Neural progenitor cell (in vitro differentiated cells): ENCODE data around the gene CFAP299. TPM values are rescaled to one million over a fixed set of nuclear protein-coding genes. Genes with fewer than 3 reads are reported as not detected.

Experiments
- DNase-seq: peaks from one replicate; pipeline ENCODE4 v3.0.0-alpha.2; 2016; ENCODE audit warnings: low spot score
- H2AFZ ChIP-seq: fragments of 200-600 bp; sonication (generic); replicated peaks from 2 replicates; pipeline ENCODE4 v1.6.1; 2016; ENCODE audit warnings: antibody characterized with exemption
- H3F3A ChIP-seq: fragments of 200-600 bp; sonication (generic); 2 replicates; pipeline ENCODE4 v1.6.1; 2016; ENCODE audit warnings: antibody characterized with exemption, low read depth
- H3K27ac ChIP-seq: fragments of 200-600 bp; sonication (generic); 2 replicates; pipeline ENCODE4 v1.5.1; 2016; ENCODE audit warnings: mild to moderate bottlenecking
- H3K27me3 ChIP-seq: fragments of 200-600 bp; sonication (generic); 2 replicates; pipeline ENCODE4 v1.6.1; 2016; ENCODE audit warnings: mild to moderate bottlenecking, moderate library complexity
- H3K36me3 ChIP-seq: fragments of 200-600 bp; sonication (generic); 2 replicates; pipeline ENCODE4 v1.5.1; 2016
- H3K4me1 ChIP-seq: fragments of 200-600 bp; sonication (generic); 2 replicates; pipeline ENCODE4 v1.6.1; 2016; ENCODE audit warnings: mixed run types
- H3K4me2 ChIP-seq: fragments of 200-600 bp; sonication (generic); 2 replicates; pipeline ENCODE4 v1.6.1; 2016
- H3K4me3 ChIP-seq: fragments of 200-600 bp; sonication (generic); 2 replicates; pipeline ENCODE4 v1.5.1; 2016
- H3K79me2 ChIP-seq: fragments of 200-600 bp; sonication (generic); 2 replicates; pipeline ENCODE4 v1.6.1; 2016; ENCODE audit warnings: low read depth
- H3K9ac ChIP-seq: fragments of 200-600 bp; sonication (generic); 2 replicates; pipeline ENCODE4 v1.6.1; 2016
- H3K9me3 ChIP-seq: fragments of 200-600 bp; sonication (generic); 2 replicates; pipeline ENCODE4 v1.5.1; 2016; ENCODE audit warnings: low read depth
- H4K20me1 ChIP-seq: fragments of 200-600 bp; sonication (generic); 2 replicates; pipeline ENCODE4 v1.6.1; 2016; ENCODE audit warnings: low read depth
- H3K27ac Mint-ChIP-seq: 3 replicates; pipeline ENCODE4 v1.8.0; 2021; ENCODE audit warnings: mixed read lengths
- H3K27me3 Mint-ChIP-seq: 2 replicates; pipeline ENCODE4 v1.8.0; 2022; ENCODE audit warnings: low read depth, mild to moderate bottlenecking, inconsistent platforms, moderate library complexity, mixed read lengths; ENCODE audit not compliant: insufficient read depth
- H3K36me3 Mint-ChIP-seq: 3 replicates; pipeline ENCODE4 v1.8.0; 2021; ENCODE audit warnings: mixed read lengths
- H3K4me1 Mint-ChIP-seq: 3 replicates; pipeline ENCODE4 v1.8.0; 2021; ENCODE audit warnings: mixed read lengths
- H3K4me3 Mint-ChIP-seq: 3 replicates; pipeline ENCODE4 v1.8.0; 2021; ENCODE audit warnings: mild to moderate bottlenecking, moderate library complexity, mixed read lengths
- H3K9me3 Mint-ChIP-seq: 3 replicates; pipeline ENCODE4 v1.8.0; 2020; ENCODE audit warnings: mixed read lengths
- EZH2 ChIP-seq: fragments of 200-600 bp; sonication (generic); IDR thresholded peaks from 2 replicates; pipeline ENCODE4 v1.6.1; 2017; ENCODE audit warnings: antibody characterized with exemption, mild to moderate bottlenecking, moderate library complexity
- EZH2phosphoT487 ChIP-seq: fragments of 200-600 bp; sonication (generic); IDR thresholded peaks from 2 replicates; pipeline ENCODE4 v1.6.1; 2017; ENCODE audit warnings: antibody characterized with exemption
- total RNA-seq: library from RNA; depleted of rRNA; stranded (reverse); fragments of >200 nt; gene quantifications from 2 replicates; pipeline ENCODE4 v1.2.3, GENCODE V29; 2015; ENCODE audit warnings: low replicate concordance
- TF ChIP-seq, protein P1 (sequence below): fragments of 200-600 bp; sonication (generic); IDR thresholded peaks from 2 replicates; pipeline ENCODE4 v1.5.1; 2017; ENCODE audit warnings: antibody characterized with exemption, mild to moderate bottlenecking

The CFAP299 gene
- total RNA-seq, 1 donor from 2014 or later: not detected

DNA sequence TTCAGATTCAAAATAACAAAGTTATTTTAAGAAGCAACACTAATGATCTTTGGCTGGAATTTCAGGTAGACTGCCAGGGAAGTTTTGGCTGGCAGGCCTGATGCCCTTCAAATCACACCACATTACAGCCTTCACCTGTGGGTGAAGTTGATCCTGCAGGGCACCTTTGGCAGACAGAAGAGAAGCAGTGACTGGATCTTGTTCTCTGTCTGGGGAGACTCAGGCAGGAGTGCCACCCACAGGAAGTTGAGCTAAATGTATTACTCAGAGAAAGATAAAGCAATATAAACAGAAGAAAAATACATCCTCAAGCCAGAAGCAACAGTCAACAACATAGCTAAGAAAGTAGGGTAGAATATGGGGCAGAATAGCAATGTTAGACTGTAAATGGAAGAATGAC is 12.8 kb upstream of the CFAP299 start:
- Histone ChIP-seq H3K79me2 (no peaks in the 10 kb centered on the region), H3K9me3 (no peaks in the 10 kb centered on the region), H3K4me2 (no peak overlapping the region), H3K4me1 (no peaks in the 10 kb centered on the region), H3K27me3 (peaks cover 13% of the 10 kb centered on the region), H3K36me3 (no peaks in the 10 kb centered on the region), H4K20me1 (no peaks in the 10 kb centered on the region), H3K27ac (no peak overlapping the region), H2AFZ (no peak overlapping the region), H3F3A (no peaks in the 10 kb centered on the region), H3K9ac (no peak overlapping the region), H3K4me3 (no peak overlapping the region)
- no peaks in the 10 kb centered on the region for H3K9me3 Mint-ChIP-seq
- no peak overlapping the region for H3K4me3 Mint-ChIP-seq
- H3K36me3 Mint-ChIP-seq: no peaks in the 10 kb centered on the region
- TF ChIP-seq EZH2: no peak
- TF ChIP-seq, protein P1, sequence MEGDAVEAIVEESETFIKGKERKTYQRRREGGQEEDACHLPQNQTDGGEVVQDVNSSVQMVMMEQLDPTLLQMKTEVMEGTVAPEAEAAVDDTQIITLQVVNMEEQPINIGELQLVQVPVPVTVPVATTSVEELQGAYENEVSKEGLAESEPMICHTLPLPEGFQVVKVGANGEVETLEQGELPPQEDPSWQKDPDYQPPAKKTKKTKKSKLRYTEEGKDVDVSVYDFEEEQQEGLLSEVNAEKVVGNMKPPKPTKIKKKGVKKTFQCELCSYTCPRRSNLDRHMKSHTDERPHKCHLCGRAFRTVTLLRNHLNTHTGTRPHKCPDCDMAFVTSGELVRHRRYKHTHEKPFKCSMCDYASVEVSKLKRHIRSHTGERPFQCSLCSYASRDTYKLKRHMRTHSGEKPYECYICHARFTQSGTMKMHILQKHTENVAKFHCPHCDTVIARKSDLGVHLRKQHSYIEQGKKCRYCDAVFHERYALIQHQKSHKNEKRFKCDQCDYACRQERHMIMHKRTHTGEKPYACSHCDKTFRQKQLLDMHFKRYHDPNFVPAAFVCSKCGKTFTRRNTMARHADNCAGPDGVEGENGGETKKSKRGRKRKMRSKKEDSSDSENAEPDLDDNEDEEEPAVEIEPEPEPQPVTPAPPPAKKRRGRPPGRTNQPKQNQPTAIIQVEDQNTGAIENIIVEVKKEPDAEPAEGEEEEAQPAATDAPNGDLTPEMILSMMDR: no peak
- TF ChIP-seq EZH2phosphoT487: no peak
- no peak for DNase-seq
- H3K27ac Mint-ChIP-seq: no peak overlapping the region
- H3K27me3 Mint-ChIP-seq: no peaks in the 10 kb centered on the region
- no peaks in the 10 kb centered on the region for H3K4me1 Mint-ChIP-seq

DNA sequence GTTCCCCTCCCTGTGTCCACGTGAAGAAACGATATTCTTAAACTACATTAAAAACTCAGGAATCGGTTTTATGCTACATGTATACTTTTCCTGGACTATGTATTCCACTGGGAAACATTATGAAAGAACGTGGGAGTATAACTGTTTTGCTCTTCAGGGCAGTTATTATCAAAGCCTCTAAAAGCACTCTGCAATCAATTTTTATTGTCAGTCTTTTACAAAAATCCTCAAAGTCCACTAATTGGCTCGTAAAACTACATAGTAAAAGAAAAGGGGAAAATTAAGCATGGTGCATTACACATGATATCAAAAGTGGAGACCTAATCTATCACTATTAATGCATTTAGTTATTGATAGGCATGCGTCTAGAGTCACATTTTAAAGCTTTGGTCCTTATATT is 11.4 kb upstream of the CFAP299 start:
- H3K9me3 ChIP-seq: no peaks in the 10 kb centered on the region

DNA sequence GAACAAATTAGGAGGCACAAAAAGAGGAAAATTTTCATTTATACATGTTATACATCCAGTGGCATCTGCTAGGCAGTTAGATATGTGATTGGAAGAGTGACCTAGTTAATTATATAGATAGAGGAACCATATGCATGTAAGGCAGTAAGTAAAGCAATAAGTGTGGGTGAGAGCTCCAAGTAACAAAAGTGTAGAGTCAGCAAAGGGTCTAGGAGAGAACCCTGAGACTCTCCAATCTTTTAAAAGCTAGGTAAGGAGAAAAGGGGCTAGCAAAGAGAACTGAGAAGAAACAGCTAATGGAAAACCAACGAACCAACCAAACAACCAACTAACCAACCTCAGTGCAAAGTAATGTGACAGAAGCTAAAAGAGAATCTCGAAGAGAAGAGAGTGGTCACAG is 3.8 kb upstream of the CFAP299 start:
- no peak overlapping the region for H2AFZ ChIP-seq
- no peaks in the 10 kb centered on the region for H3K36me3 ChIP-seq
- peaks cover 4% of the 10 kb centered on the region for H3K4me1 ChIP-seq
- no peak for DNase-seq
- H4K20me1 ChIP-seq: peaks cover 4% of the 10 kb centered on the region
- no peak overlapping the region for H3K27ac ChIP-seq
- H3F3A ChIP-seq: no peaks in the 10 kb centered on the region
- H3K27ac Mint-ChIP-seq: no peak overlapping the region
- no peaks in the 10 kb centered on the region for H3K9me3 ChIP-seq
- no peak for TF ChIP-seq EZH2phosphoT487
- TF ChIP-seq, protein P1: no peak
- no peak for TF ChIP-seq EZH2
- no peaks in the 10 kb centered on the region for H3K9me3 Mint-ChIP-seq
- H3K4me1 Mint-ChIP-seq: peaks cover 8% of the 10 kb centered on the region
- no peaks in the 10 kb centered on the region for H3K36me3 Mint-ChIP-seq
- H3K4me3 Mint-ChIP-seq: no peak overlapping the region
- H3K4me2 ChIP-seq: no peak overlapping the region
- H3K27me3 ChIP-seq: peaks cover 82% of the 10 kb centered on the region
- H3K27me3 Mint-ChIP-seq: peaks cover 9% of the 10 kb centered on the region
- no peaks in the 10 kb centered on the region for H3K79me2 ChIP-seq
- no peak overlapping the region for H3K9ac ChIP-seq
- no peak overlapping the region for H3K4me3 ChIP-seq

More for the DNA sequence above, 11.4 kb upstream of the CFAP299 start:
- no peak overlapping the region for H3K27ac Mint-ChIP-seq
- no peaks in the 10 kb centered on the region for H3K4me1 ChIP-seq
- H3K4me2 ChIP-seq: no peak overlapping the region
- H2AFZ ChIP-seq: no peak overlapping the region
- no peaks in the 10 kb centered on the region for H3K79me2 ChIP-seq
- H3K4me3 Mint-ChIP-seq: no peak overlapping the region
- no peak overlapping the region for H3K27ac ChIP-seq
- no peaks in the 10 kb centered on the region for H3F3A ChIP-seq
- no peaks in the 10 kb centered on the region for H3K9me3 Mint-ChIP-seq
- no peak overlapping the region for H3K4me3 ChIP-seq
- no peaks in the 10 kb centered on the region for H3K27me3 Mint-ChIP-seq
- no peaks in the 10 kb centered on the region for H3K36me3 Mint-ChIP-seq
- no peaks in the 10 kb centered on the region for H4K20me1 ChIP-seq
- DNase-seq: no peak
- TF ChIP-seq, protein P1: no peak
- TF ChIP-seq EZH2phosphoT487 (no peak), EZH2 (no peak)
- H3K36me3 ChIP-seq: no peaks in the 10 kb centered on the region
- H3K27me3 ChIP-seq: peaks cover 13% of the 10 kb centered on the region
- no peaks in the 10 kb centered on the region for H3K4me1 Mint-ChIP-seq
- H3K9ac ChIP-seq: no peak overlapping the region

DNA sequence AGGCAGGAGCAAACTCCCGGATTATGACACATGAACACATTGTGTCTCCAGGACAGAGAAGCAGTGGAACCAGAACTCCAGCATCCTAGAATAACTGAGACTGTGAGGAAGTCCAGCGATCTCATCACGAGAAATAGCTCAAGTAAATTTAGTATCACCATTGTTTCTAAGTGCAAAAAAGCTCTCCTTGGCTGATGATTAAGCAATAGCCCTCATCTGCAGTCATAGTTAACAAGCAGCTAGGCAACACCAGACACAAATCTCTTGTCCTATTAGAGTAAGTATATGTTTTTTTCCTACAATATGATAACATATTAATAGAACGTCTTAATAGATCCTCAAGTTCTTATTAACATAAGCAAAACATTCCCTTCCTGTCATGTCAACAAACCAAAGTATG is 2.4 kb upstream of the CFAP299 start:
- H3K4me1 Mint-ChIP-seq: peaks cover 8% of the 10 kb centered on the region
- H3K4me3 Mint-ChIP-seq: no peak overlapping the region
- no peaks in the 10 kb centered on the region for H3K36me3 ChIP-seq
- H4K20me1 ChIP-seq: peaks cover 4% of the 10 kb centered on the region
- no peaks in the 10 kb centered on the region for H3K9me3 Mint-ChIP-seq
- no peak overlapping the region for H2AFZ ChIP-seq
- peaks cover 92% of the 10 kb centered on the region for H3K27me3 ChIP-seq
- no peak for DNase-seq
- H3K27me3 Mint-ChIP-seq: peaks cover 9% of the 10 kb centered on the region
- no peaks in the 10 kb centered on the region for H3F3A ChIP-seq
- no peak overlapping the region for H3K4me3 ChIP-seq
- H3K79me2 ChIP-seq: no peaks in the 10 kb centered on the region
- TF ChIP-seq EZH2: no peak
- TF ChIP-seq, protein P1: no peak
- H3K9me3 ChIP-seq: no peaks in the 10 kb centered on the region
- H3K4me2 ChIP-seq: no peak overlapping the region
- no peak overlapping the region for H3K27ac Mint-ChIP-seq
- no peak overlapping the region for H3K27ac ChIP-seq
- no peaks in the 10 kb centered on the region for H3K36me3 Mint-ChIP-seq
- H3K9ac ChIP-seq: no peak overlapping the region
- peaks cover 4% of the 10 kb centered on the region for H3K4me1 ChIP-seq
